Transverse colon (tissue), 4 donors: ENCODE data around the gene PSORS1C2. TPM values are rescaled to one million over a fixed set of nuclear protein-coding genes. Genes with fewer than 3 reads are reported as not detected.
A peak's percentile ranks its signal among the peaks of the same experiment; 100 is the strongest.

Experiments
- DNase-seq: peaks from one replicate; pipeline ENCODE4 v3.0.0-alpha.2; 2019
- H3K27ac ChIP-seq, 4 donors: fragments of 200-600 bp; sonication (generic); 2 replicates each; pipeline ENCODE4 v1.5.1; 2016 to 2018; ENCODE audit warnings: inconsistent platforms in 4 of 4
- H3K27me3 ChIP-seq: fragments of 200-600 bp; sonication (generic); 2 replicates; pipeline ENCODE4 v1.5.1; 2017; ENCODE audit warnings: inconsistent platforms
- H3K36me3 ChIP-seq, 4 donors: fragments of 200-600 bp; sonication (generic); 2 replicates each; pipeline ENCODE4 v1.5.1; 2017 to 2019; ENCODE audit warnings: inconsistent platforms in 4 of 4
- H3K4me1 ChIP-seq, 4 donors: fragments of 200-600 bp; sonication (generic); 2 replicates each; pipeline ENCODE4 v1.5.1; 2017 to 2020; ENCODE audit warnings: inconsistent platforms in 4 of 4
- H3K4me3 ChIP-seq, 4 donors: fragments of 200-600 bp; sonication (generic); 1 replicate in 1 of 4; 2 replicates in 3 of 4; pipeline versions ENCODE4 v1.5.1 to v1.6.1; 2017 to 2019; ENCODE audit warnings: inconsistent platforms in 4 of 4
- H3K9me3 ChIP-seq, 2 donors: fragments of 200-600 bp; sonication (generic); 2 replicates each; pipeline ENCODE4 v1.5.1; 2017 to 2019; ENCODE audit warnings: inconsistent platforms in 2 of 2
- CTCF ChIP-seq, 5 experiments: fragments of 200-600 bp in 3 of 5; fragments of 450-650 bp in 2 of 5; sonication (generic) in 3 of 5; IDR thresholded peaks; 1 replicate in 2 of 5; 2 replicates in 3 of 5; pipeline ENCODE4 v1.5.1; 2016 to 2017; ENCODE audit warnings: antibody characterized with exemption in 5 of 5, inconsistent platforms in 3 of 5, mild to moderate bottlenecking in 2 of 5, moderate library complexity in 1 of 5
- EP300 ChIP-seq: sonication (generic); formaldehyde crosslinking; IDR thresholded peaks from one replicate; pipeline ENCODE4 v1.6.1; 2017; ENCODE audit warnings: antibody characterized with exemption, low read depth
- POLR2A ChIP-seq: fragments of 450-650 bp; IDR thresholded peaks from one replicate; pipeline ENCODE4 v1.6.1; 2016; ENCODE audit warnings: antibody characterized with exemption, mild to moderate bottlenecking, moderate library complexity
- POLR2AphosphoS5 ChIP-seq, 3 donors: sonication (generic); formaldehyde crosslinking; IDR thresholded peaks; one replicate each; pipeline ENCODE4 v1.6.1; 2016; ENCODE audit warnings: antibody characterized with exemption in 3 of 3
- WGBS, 2 donors: methylation state at CpG; one replicate each; pipeline ENCODE4 v1.1.5; 2018; ENCODE audit warnings: low coverage in 1 of 2; 5-methylcytosine and 5-hydroxymethylcytosine counted together
- in situ Hi-C, 4 donors: fragments of 200-750 bp; cut with MboI; loops; one replicate each; pipeline versions ENCODE4 v1.15.0 to v1.15.1; 2017; ENCODE audit warnings: low sequenced_read_pairs in 3 of 4, low pct_ligation_motif_present in 1 of 4, low pct_unique_long_range_greater_than_20kb in 1 of 4
- intact Hi-C: fragments of 100-400 bp; cut with DNase I; formaldehyde crosslinking; loops from one replicate; pipeline ENCODE4 v1.15.1; 2023; ENCODE audit warnings: low total_unique reads
- total RNA-seq, 4 donors: library from RNA; depleted of rRNA; stranded (reverse); fragments of >200 nt; gene quantifications; one replicate each; pipeline ENCODE4 v1.1.0, GENCODE V29; 2016

PSORS1C2 gene
- total RNA-seq, 4 donors from 2014 or later: not detected

GRCh38 chr6:31180500-31180899 is 41.6 kb upstream of the PSORS1C2 start:
- H3K9me3 ChIP-seq: no peaks in the 10 kb centered on the region
- TF ChIP-seq CTCF (IDR thresholded peaks at IDR 0.05): no peak
- TF ChIP-seq POLR2AphosphoS5 (IDR thresholded peaks at IDR 0.05): no peak
- TF ChIP-seq EP300: no peak
- no peak for TF ChIP-seq POLR2A
- H3K27me3 ChIP-seq: no peaks in the 10 kb centered on the region
- WGBS, 2 donors: 93% methylated on average over 26 of the region's 26 CpGs; no CpG with 5 or more reads in 1 of the 2 donors
- peak overlapping the region in 1 of 4 donors; percentile 39 for H3K27ac ChIP-seq
- H3K36me3 ChIP-seq: no peaks in the 10 kb centered on the region
- H3K4me3 ChIP-seq: peak overlapping the region in 3 of 4 donors; percentile 3 to 21 (median 7)
- in situ Hi-C loops (no loop called here), intact Hi-C loops (no loop called here)
- no peak for DNase-seq
- peaks cover 4 to 17% (median 11%) of the 10 kb centered on the region in 4 donors for H3K4me1 ChIP-seq

- in situ Hi-C loops (no loop called here), intact Hi-C loops (no loop called here)
- no peak for TF ChIP-seq EP300
- no peaks in the 10 kb centered on the region for H3K36me3 ChIP-seq
- no peaks in the 10 kb centered on the region for H3K9me3 ChIP-seq
- H3K27ac ChIP-seq: peak overlapping the region in 1 of 4 donors; percentile 39
- WGBS, 2 donors: 94 to 96% methylated on average over 2 to 8 of the region's 8 CpGs
- H3K27me3 ChIP-seq: no peaks in the 10 kb centered on the region
- DNase-seq: no peak
- H3K4me3 ChIP-seq: peak overlapping the region in 1 of 4 donors; percentile 3
- H3K4me1 ChIP-seq: peaks cover 4 to 17% (median 11%) of the 10 kb centered on the region in 4 donors
These were observed 41.0 kb upstream of the PSORS1C2 start for GRCh38 chr6:31179896-31180295.

- intact Hi-C loops (no loop called here), in situ Hi-C loops (no loop called here)
- H3K4me1 ChIP-seq: peaks cover 4 to 17% (median 11%) of the 10 kb centered on the region in 4 donors
- no peaks in the 10 kb centered on the region for H3K9me3 ChIP-seq
- no peaks in the 10 kb centered on the region for H3K36me3 ChIP-seq
- peak overlapping the region; percentile 34 to 55 (median 46) for H3K27ac ChIP-seq
- 21 to 55% methylated on average over 2 to 4 of the region's 4 CpGs for WGBS, 2 donors
- no peaks in the 10 kb centered on the region for H3K27me3 ChIP-seq
- TF ChIP-seq CTCF (IDR thresholded peaks at IDR 0.05) (no peak), EP300 (no peak), POLR2A (no peak), POLR2AphosphoS5 (IDR thresholded peaks at IDR 0.05) (no peak)
- DNase-seq: peak; percentile 48
- H3K4me3 ChIP-seq: no peak overlapping the region
These were observed 40.1 kb upstream of the PSORS1C2 start for GRCh38 chr6:31179042-31179386.

- 27 to 47% methylated on average over 4 to 8 of the region's 8 CpGs for WGBS, 2 donors
- intact Hi-C loops: no loop called here
- in situ Hi-C loops: no loop called here
- Histone ChIP-seq H3K9me3 (no peaks in the 10 kb centered on the region), H3K4me3 (no peak overlapping the region), H3K27ac (peak overlapping the region; percentile 34 to 55 (median 46)), H3K4me1 (peaks cover 4 to 17% (median 11%) of the 10 kb centered on the region in 4 donors), H3K36me3 (no peaks in the 10 kb centered on the region), H3K27me3 (no peaks in the 10 kb centered on the region)
- TF ChIP-seq POLR2A: no peak
- TF ChIP-seq CTCF (IDR thresholded peaks at IDR 0.05): no peak
- TF ChIP-seq EP300: no peak
- no peak for TF ChIP-seq POLR2AphosphoS5 (IDR thresholded peaks at IDR 0.05)
- no peak for DNase-seq
These were observed 39.5 kb upstream of the PSORS1C2 start for GRCh38 chr6:31178143-31179041.
